Smooth muscle cell (in vitro differentiated cells): ENCODE data around the gene UXS1. TPM values are rescaled to one million over a fixed set of nuclear protein-coding genes. Genes with fewer than 3 reads are reported as not detected.

ENCODE experiments used
- DNase-seq: peaks from one replicate; lab custom pipeline; 2025; ENCODE audit not compliant: unreplicated experiment; lab: John Stamatoyannopoulos, UW
- H2AFZ ChIP-seq: fragments of 200-600 bp; sonication (generic); 2 replicates; pipeline ENCODE4 v1.6.0; 2016; ENCODE audit warnings: antibody characterized with exemption, low read depth, mild to moderate bottlenecking
- H3F3A ChIP-seq: fragments of 200-600 bp; sonication (generic); 2 replicates; pipeline ENCODE4 v1.6.0; 2017; ENCODE audit warnings: antibody characterized with exemption, low read depth
- H3K27ac ChIP-seq: fragments of 200-600 bp; sonication (generic); 2 replicates; pipeline ENCODE4 v1.5.1; 2016; ENCODE audit warnings: low read depth, mild to moderate bottlenecking
- H3K27me3 ChIP-seq: fragments of 200-600 bp; sonication (generic); 2 replicates; pipeline ENCODE4 v1.6.1; 2016; ENCODE audit warnings: low read depth, mild to moderate bottlenecking
- H3K36me3 ChIP-seq: fragments of 200-600 bp; sonication (generic); 2 replicates; pipeline ENCODE4 v1.5.1; 2016; ENCODE audit warnings: low read depth
- H3K4me1 ChIP-seq: fragments of 200-600 bp; sonication (generic); 2 replicates; pipeline ENCODE4 v1.5.1; 2016; ENCODE audit warnings: low read depth
- H3K4me2 ChIP-seq: fragments of 200-600 bp; sonication (generic); 2 replicates; pipeline ENCODE4 v1.6.0; 2016; ENCODE audit warnings: mild to moderate bottlenecking
- H3K4me3 ChIP-seq: fragments of 200-600 bp; sonication (generic); 2 replicates; pipeline ENCODE4 v1.5.1; 2016; ENCODE audit warnings: mild to moderate bottlenecking
- H3K79me2 ChIP-seq: fragments of 200-600 bp; sonication (generic); 2 replicates; pipeline ENCODE4 v1.6.0; 2016; ENCODE audit warnings: low read depth, mild to moderate bottlenecking
- H3K9ac ChIP-seq: fragments of 200-600 bp; sonication (generic); 2 replicates; pipeline ENCODE4 v1.6.0; 2016; ENCODE audit warnings: low read depth
- H3K9me3 ChIP-seq: fragments of 200-600 bp; sonication (generic); replicated peaks from 2 replicates; pipeline ENCODE4 v1.5.1; 2016; ENCODE audit warnings: low read depth
- H4K20me1 ChIP-seq: fragments of 200-600 bp; sonication (generic); 2 replicates; pipeline ENCODE4 v1.6.0; 2016; ENCODE audit warnings: low read depth
- WGBS: methylation state at CpG from one replicate; pipeline ENCODE4 v1.1.7; 2016; ENCODE audit warnings: low lambda C conversion rate; 5-methylcytosine and 5-hydroxymethylcytosine counted together
- polyA plus RNA-seq: library from polyadenylated mRNA; unstranded; fragments of >200 nt; fragmentation: Nextera tagmentation; extraction: Ambion mirVana; gene quantifications from 2 replicates; pipeline ENCODE4 v1.2.1, GENCODE V29; 2016
- total RNA-seq: library from RNA; depleted of rRNA; stranded (reverse); fragments of >200 nt; gene quantifications from 2 replicates; pipeline ENCODE4 v1.2.3, GENCODE V29; 2014
- TF ChIP-seq, protein P1 (sequence below): fragments of 200-600 bp; sonication (generic); IDR thresholded peaks from 2 replicates; pipeline ENCODE4 v1.5.1; 2017; ENCODE audit warnings: borderline replicate concordance, mild to moderate bottlenecking, antibody characterized with exemption; ENCODE audit not compliant: insufficient read depth, poor library complexity, severe bottlenecking

UXS1 gene
- total and polyA plus RNA-seq, 2 experiments from 2014 or later = 22.2 to 33.5 TPM

DNA sequence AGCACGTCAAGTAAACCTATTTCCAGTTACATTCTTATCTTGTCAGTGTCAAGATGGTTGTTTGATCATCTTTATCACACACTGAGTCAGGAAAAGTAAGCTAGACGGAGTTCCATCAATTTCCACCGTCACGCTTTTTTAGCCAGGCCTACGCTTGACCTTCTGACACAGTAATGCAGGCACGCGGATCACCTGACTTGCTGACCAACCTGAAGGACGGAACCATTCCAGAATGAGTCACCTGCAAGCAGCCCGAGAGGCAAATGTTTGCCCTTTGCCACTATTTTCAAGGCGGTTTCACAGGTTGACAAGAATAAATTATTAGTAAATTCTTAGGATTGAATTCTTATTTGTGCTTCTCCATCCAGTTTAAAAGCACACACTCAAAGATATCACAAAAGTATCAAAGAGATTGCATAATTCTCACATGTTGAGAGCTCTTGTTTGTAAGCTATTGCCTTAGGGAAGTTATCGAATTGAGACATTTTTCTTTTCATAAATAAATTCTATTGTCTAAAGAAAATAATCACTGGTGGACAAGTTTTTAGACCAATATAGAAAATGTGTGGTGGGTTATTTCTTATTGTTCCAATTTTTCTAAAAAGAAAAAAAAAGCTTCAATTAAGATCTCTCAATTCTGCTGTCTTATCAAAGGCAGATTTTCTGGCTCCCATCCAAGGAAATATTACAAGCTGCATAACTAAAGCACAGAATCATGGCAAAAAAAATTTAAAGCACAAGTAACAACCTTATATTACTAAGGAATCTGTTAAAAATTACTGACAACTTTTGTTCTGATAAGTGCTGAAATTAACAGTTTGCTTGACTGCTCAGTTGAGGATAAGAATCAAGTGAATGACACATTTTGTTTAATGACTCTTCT lies 31.9 kb downstream of the UXS1 start:
- H3K9ac ChIP-seq = no peak overlapping the region
- no peaks in the 10 kb centered on the region for H3K36me3 ChIP-seq
- TF ChIP-seq, protein P1, sequence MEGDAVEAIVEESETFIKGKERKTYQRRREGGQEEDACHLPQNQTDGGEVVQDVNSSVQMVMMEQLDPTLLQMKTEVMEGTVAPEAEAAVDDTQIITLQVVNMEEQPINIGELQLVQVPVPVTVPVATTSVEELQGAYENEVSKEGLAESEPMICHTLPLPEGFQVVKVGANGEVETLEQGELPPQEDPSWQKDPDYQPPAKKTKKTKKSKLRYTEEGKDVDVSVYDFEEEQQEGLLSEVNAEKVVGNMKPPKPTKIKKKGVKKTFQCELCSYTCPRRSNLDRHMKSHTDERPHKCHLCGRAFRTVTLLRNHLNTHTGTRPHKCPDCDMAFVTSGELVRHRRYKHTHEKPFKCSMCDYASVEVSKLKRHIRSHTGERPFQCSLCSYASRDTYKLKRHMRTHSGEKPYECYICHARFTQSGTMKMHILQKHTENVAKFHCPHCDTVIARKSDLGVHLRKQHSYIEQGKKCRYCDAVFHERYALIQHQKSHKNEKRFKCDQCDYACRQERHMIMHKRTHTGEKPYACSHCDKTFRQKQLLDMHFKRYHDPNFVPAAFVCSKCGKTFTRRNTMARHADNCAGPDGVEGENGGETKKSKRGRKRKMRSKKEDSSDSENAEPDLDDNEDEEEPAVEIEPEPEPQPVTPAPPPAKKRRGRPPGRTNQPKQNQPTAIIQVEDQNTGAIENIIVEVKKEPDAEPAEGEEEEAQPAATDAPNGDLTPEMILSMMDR = no peak
- H3K4me2 ChIP-seq = no peak overlapping the region
- peak overlapping the region; percentile 48 for H3K27ac ChIP-seq
- H3K4me3 ChIP-seq = no peak overlapping the region
- peaks cover 21% of the 10 kb centered on the region for H4K20me1 ChIP-seq
- H2AFZ ChIP-seq = no peak overlapping the region
- DNase-seq = no peak
- H3K4me1 ChIP-seq = peaks cover 15% of the 10 kb centered on the region
- 70% methylated on average over 11 of the region's 11 CpGs for WGBS
- no peaks in the 10 kb centered on the region for H3K27me3 ChIP-seq
- H3F3A ChIP-seq = peaks cover 5% of the 10 kb centered on the region
- H3K9me3 ChIP-seq = no peaks in the 10 kb centered on the region
- peaks cover 5% of the 10 kb centered on the region for H3K79me2 ChIP-seq

DNA sequence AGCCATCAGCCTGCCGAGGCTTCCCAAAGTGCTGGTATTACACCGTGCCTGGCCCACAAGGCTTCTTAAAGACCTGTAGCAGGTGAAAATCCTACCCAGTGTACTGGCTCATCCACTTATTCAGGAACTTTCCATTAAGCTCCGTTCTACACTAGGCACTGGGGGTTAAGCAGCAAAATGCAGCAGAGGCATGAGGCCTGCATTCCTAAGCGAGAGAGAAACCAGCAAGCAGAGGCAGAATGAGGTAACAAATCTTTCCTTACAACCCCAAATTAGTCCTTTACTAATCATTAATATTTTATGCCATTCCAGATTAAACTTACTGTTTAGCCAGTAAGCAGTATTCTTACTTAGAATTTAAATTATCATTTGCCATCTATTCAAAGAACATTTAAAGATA lies 32.8 kb downstream of the UXS1 start:
- H3K36me3 ChIP-seq = no peaks in the 10 kb centered on the region
- H3F3A ChIP-seq = peaks cover 5% of the 10 kb centered on the region
- H3K9ac ChIP-seq = no peak overlapping the region
- DNase-seq = no peak
- H4K20me1 ChIP-seq = peaks cover 16% of the 10 kb centered on the region
- H3K4me1 ChIP-seq = peaks cover 15% of the 10 kb centered on the region
- H3K4me2 ChIP-seq = no peak overlapping the region
- H3K27ac ChIP-seq = peak overlapping the region; percentile 48
- 77% methylated on average over 4 of the region's 4 CpGs for WGBS
- no peaks in the 10 kb centered on the region for H3K27me3 ChIP-seq
- peaks cover 5% of the 10 kb centered on the region for H3K79me2 ChIP-seq
- H3K9me3 ChIP-seq = no peaks in the 10 kb centered on the region
- no peak overlapping the region for H3K4me3 ChIP-seq
- H2AFZ ChIP-seq = no peak overlapping the region
- TF ChIP-seq, protein P1 = no peak

GRCh38 chr2:106160786-106161261 lies 33.3 kb downstream of the UXS1 start:
- Histone ChIP-seq H3K36me3 (no peaks in the 10 kb centered on the region), H3K9ac (no peak overlapping the region), H3F3A (peaks cover 5% of the 10 kb centered on the region), H2AFZ (no peak overlapping the region), H3K4me3 (no peak overlapping the region), H3K27me3 (no peaks in the 10 kb centered on the region), H3K4me1 (peaks cover 11% of the 10 kb centered on the region), H3K4me2 (no peak overlapping the region), H3K9me3 (no peaks in the 10 kb centered on the region), H3K27ac (peak overlapping the region; percentile 48), H3K79me2 (peaks cover 2% of the 10 kb centered on the region), H4K20me1 (peaks cover 15% of the 10 kb centered on the region)
- TF ChIP-seq, protein P1 = no peak
- DNase-seq = no peak
- 88% methylated on average over 6 of the region's 6 CpGs for WGBS
